Upper lobe of left lung (tissue), 4 donors: ENCODE results near the gene ADNP.

Experiments
- EP300 ChIP-seq, 4 donors: sonication (generic); formaldehyde crosslinking; IDR thresholded peaks; one replicate each; pipeline ENCODE4 v1.5.1; 2017; ENCODE audit warnings: antibody characterized with exemption in 4 of 4, control low read depth in 2 of 4
- POLR2A ChIP-seq, 4 donors: fragments of 450-650 bp; IDR thresholded peaks; one replicate each; pipeline ENCODE4 v1.5.1; 2016 to 2017; ENCODE audit warnings: antibody characterized with exemption in 4 of 4, mild to moderate bottlenecking in 2 of 4
- POLR2AphosphoS5 ChIP-seq, 2 donors: sonication (generic); formaldehyde crosslinking; IDR thresholded peaks; one replicate each; pipeline ENCODE4 v1.5.1; 2017; ENCODE audit warnings: antibody characterized with exemption in 2 of 2
- TF ChIP-seq, protein P1 (sequence below), 6 experiments: fragments of 450-650 bp in 4 of 6; fragments of 200-600 bp in 2 of 6; sonication (generic) in 2 of 6; IDR thresholded peaks; one replicate each; pipeline ENCODE4 v1.5.1; 2016 to 2019; ENCODE audit warnings: antibody characterized with exemption in 6 of 6

DNA sequence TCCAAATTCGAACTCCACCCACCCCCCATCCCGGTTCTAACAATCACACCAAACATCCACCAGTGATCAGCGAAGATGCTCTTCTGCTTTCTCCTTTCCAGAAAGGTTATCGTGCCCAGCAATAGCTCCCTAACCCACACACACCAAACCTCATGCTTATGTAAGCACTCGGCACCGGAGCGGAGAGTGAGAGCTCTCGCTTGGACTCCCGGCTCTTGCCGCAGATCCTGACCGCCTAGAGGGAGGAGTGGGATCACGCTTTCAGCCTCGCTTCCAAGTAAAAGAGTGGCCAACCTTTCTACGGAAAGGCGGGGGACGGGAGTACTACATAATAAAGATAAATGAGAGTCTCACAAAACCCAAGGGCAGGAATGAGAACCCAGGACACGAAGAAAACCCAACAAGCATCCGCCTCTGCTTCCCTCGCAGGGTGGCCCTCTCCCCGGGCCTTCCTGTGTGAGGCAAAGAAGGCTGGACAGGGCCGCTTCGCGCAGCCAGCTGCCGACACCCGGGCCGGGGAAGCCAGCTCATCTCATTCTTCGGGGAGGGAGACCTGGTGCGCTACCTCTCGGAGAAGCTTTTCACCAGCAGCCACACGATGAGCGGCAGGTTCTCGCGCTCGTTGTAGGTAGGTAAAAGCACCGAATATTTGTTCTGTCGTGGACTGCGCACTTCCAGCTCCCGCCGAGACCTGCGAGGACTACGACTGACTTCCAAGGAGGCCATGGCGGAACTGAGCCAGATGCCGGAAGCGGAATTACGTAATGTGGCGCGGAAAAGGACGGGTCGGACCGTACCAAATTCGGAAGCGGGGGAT is 26.8 kb upstream of the ADNP start, which contains the start of gene DPM1:
- peak; percentile 54 to 94 (median 74) for TF ChIP-seq POLR2A (IDR thresholded peaks at IDR 0.05)
- TF ChIP-seq, protein P1, sequence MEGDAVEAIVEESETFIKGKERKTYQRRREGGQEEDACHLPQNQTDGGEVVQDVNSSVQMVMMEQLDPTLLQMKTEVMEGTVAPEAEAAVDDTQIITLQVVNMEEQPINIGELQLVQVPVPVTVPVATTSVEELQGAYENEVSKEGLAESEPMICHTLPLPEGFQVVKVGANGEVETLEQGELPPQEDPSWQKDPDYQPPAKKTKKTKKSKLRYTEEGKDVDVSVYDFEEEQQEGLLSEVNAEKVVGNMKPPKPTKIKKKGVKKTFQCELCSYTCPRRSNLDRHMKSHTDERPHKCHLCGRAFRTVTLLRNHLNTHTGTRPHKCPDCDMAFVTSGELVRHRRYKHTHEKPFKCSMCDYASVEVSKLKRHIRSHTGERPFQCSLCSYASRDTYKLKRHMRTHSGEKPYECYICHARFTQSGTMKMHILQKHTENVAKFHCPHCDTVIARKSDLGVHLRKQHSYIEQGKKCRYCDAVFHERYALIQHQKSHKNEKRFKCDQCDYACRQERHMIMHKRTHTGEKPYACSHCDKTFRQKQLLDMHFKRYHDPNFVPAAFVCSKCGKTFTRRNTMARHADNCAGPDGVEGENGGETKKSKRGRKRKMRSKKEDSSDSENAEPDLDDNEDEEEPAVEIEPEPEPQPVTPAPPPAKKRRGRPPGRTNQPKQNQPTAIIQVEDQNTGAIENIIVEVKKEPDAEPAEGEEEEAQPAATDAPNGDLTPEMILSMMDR (IDR thresholded peaks at IDR 0.05) = peak in 1 of 6 experiments; percentile 19
- peak in 1 of 4 donors; percentile 69 for TF ChIP-seq EP300 (IDR thresholded peaks at IDR 0.05)
- TF ChIP-seq POLR2AphosphoS5 (IDR thresholded peaks at IDR 0.05) = peak; percentile 96 to 99
